Common myeloid progenitor, CD34-positive (primary cell): ENCODE measurements around the gene CCDC50.

Experiments used
- CTCF ChIA-PET: fragments of 350-600 bp; sonication (Branson Sonifier 250); formaldehyde crosslinking; loops from one replicate; lab custom pipeline; 2021; ENCODE audit warnings: antibody characterized with exemption; lab: Charles Lee
- POLR2A ChIA-PET: fragments of 350-600 bp; sonication (Branson Sonifier 250); formaldehyde crosslinking; loops from one replicate; lab custom pipeline; 2021; ENCODE audit warnings: antibody characterized with exemption; lab: Charles Lee
- DNase-seq, 3 donors: peaks; one replicate each; pipeline versions ENCODE4 v3.0.0 to v3.0.0-alpha.2; 2013
- H3K27ac ChIP-seq, 2 experiments: 1 replicate in 1 of 2; 2 replicates in 1 of 2; pipeline ENCODE4 v1.7.0; 2013; ENCODE audit warnings: inconsistent platforms in 2 of 2, low read length in 2 of 2, mild to moderate bottlenecking in 2 of 2, low read depth in 1 of 2, moderate library complexity in 1 of 2; ENCODE audit not compliant: severe bottlenecking in 2 of 2, insufficient read depth in 1 of 2, poor library complexity in 1 of 2
- H3K27me3 ChIP-seq, 5 experiments: replicated peaks in 2 of 5; 1 replicate in 3 of 5; 2 replicates in 2 of 5; pipeline versions ENCODE4 v1.6.1 to v1.7.0; 2013; ENCODE audit warnings: low read length in 4 of 5, mild to moderate bottlenecking in 2 of 5, moderate library complexity in 2 of 5, inconsistent platforms in 1 of 5; ENCODE audit not compliant: insufficient read depth in 5 of 5, control insufficient read depth in 4 of 5
- H3K36me3 ChIP-seq, 4 experiments: 1 replicate in 2 of 4; 2 replicates in 2 of 4; pipeline versions ENCODE4 v1.6.1 to v1.7.0; 2013; ENCODE audit warnings: low read length in 3 of 4, control low read depth in 1 of 4, mild to moderate bottlenecking in 1 of 4; ENCODE audit not compliant: control insufficient read depth in 4 of 4, insufficient read depth in 4 of 4
- H3K4me1 ChIP-seq, 4 experiments: 1 replicate in 3 of 4; 2 replicates in 1 of 4; pipeline versions ENCODE4 v1.6.1 to v1.7.1; 2013; ENCODE audit warnings: low read length in 3 of 4, mild to moderate bottlenecking in 3 of 4, control low read depth in 1 of 4, inconsistent platforms in 1 of 4, moderate library complexity in 1 of 4; ENCODE audit not compliant: control insufficient read depth in 4 of 4, insufficient read depth in 4 of 4; ENCODE audit errors: control extremely low read depth in 1 of 4
- H3K4me3 ChIP-seq, 7 experiments: 1 replicate in 4 of 7; 2 replicates in 3 of 7; pipeline versions ENCODE4 v1.5.1 to v1.7.0; 2013; ENCODE audit warnings: mild to moderate bottlenecking in 7 of 7, low read length in 6 of 7, moderate library complexity in 6 of 7, inconsistent platforms in 2 of 7, low read depth in 2 of 7, control low read depth in 1 of 7; ENCODE audit not compliant: insufficient read depth in 4 of 7, control insufficient read depth in 1 of 7; ENCODE audit errors: extremely low read depth in 1 of 7
- H3K9me3 ChIP-seq, 5 experiments: 1 replicate in 4 of 5; 2 replicates in 1 of 5; pipeline versions ENCODE4 v1.6.1 to v1.7.1; 2013; ENCODE audit warnings: low read length in 4 of 5, mild to moderate bottlenecking in 2 of 5, inconsistent platforms in 1 of 5, low read depth in 1 of 5, moderate library complexity in 1 of 5; ENCODE audit not compliant: control insufficient read depth in 4 of 5, insufficient read depth in 2 of 5; ENCODE audit errors: control extremely low read depth in 1 of 5
- WGBS: methylation state at CpG from one replicate; pipeline ENCODE4 v1.1.5; 2013; ENCODE audit not compliant: insufficient coverage; 5-methylcytosine and 5-hydroxymethylcytosine counted together

CCDC50 gene

GRCh38 chr3:191441687-191442086 is 112.5 kb downstream of the CCDC50 start:
- Histone ChIP-seq H3K27ac (no peak overlapping the region), H3K9me3 (peaks cover 0 to 3% (median 0%) of the 10 kb centered on the region in 5 experiments), H3K36me3 (no peaks in the 10 kb centered on the region), H3K4me3 (no peak overlapping the region), H3K4me1 (no peaks in the 10 kb centered on the region), H3K27me3 (peaks cover 0 to 4% (median 0%) of the 10 kb centered on the region in 5 experiments)
- ChIA-PET POLR2A (no interaction called here), CTCF (no interaction called here)
- WGBS, result 97% methylated on average over 2 of the region's 2 CpGs
- no peak for DNase-seq

GRCh38 chr3:191444569-191444968 is 115.4 kb downstream of the CCDC50 start:
- CTCF ChIA-PET, result no interaction called here
- 100% methylated on average over 2 of the region's 3 CpGs for WGBS
- Histone ChIP-seq H3K27me3 (peaks cover 0 to 4% (median 0%) of the 10 kb centered on the region in 5 experiments), H3K36me3 (no peaks in the 10 kb centered on the region), H3K4me3 (no peak overlapping the region), H3K4me1 (no peaks in the 10 kb centered on the region), H3K9me3 (peaks cover 0 to 3% (median 0%) of the 10 kb centered on the region in 5 experiments), H3K27ac (no peak overlapping the region)
- no peak for DNase-seq
- POLR2A ChIA-PET, result no interaction called here
